ENCODE results near the gene SZRD1.

Gene SZRD1

GRCh38 chr1:16367968-16368890 is 1.2 kb downstream of the SZRD1 start:
- DNase-seq: no peak

GRCh38 chr1:16369821-16370220 is 2.8 kb downstream of the SZRD1 start:
- no peak for DNase-seq

GRCh38 chr1:16371725-16372124 is 4.7 kb downstream of the SZRD1 start:
- DNase-seq: no peak

GRCh38 chr1:16372535-16373285 is 5.7 kb downstream of the SZRD1 start:
- DNase-seq: no peak

GRCh38 chr1:16374266-16374665 is 7.2 kb downstream of the SZRD1 start:
- DNase-seq: no peak

GRCh38 chr1:16375521-16376340 is 8.7 kb downstream of the SZRD1 start:
- DNase-seq: no peak

- DNase-seq: no peak
Observed at GRCh38 chr1:16376971-16377370, 9.9 kb downstream of the SZRD1 start.

- DNase-seq: no peak
Observed at GRCh38 chr1:16378443-16378842, 11.4 kb downstream of the SZRD1 start.

GRCh38 chr1:16380868-16381267 is 13.8 kb downstream of the SZRD1 start:
- no peak for DNase-seq

GRCh38 chr1:16383888-16384287 is 16.8 kb downstream of the SZRD1 start:
- DNase-seq: no peak

- DNase-seq: no peak
Observed at GRCh38 chr1:16385659-16386453, 18.8 kb downstream of the SZRD1 start.

GRCh38 chr1:16386454-16387113 is 19.5 kb downstream of the SZRD1 start:
- DNase-seq: no peak

GRCh38 chr1:16387201-16388188 is 20.5 kb downstream of the SZRD1 start:
- DNase-seq: no peak

GRCh38 chr1:16391411-16391810 is 24.4 kb downstream of the SZRD1 start:
- DNase-seq: no peak

GRCh38 chr1:16392740-16393569 is 25.9 kb downstream of the SZRD1 start:
- no peak for DNase-seq

GRCh38 chr1:16393570-16394521 is 26.8 kb downstream of the SZRD1 start:
- DNase-seq: no peak

GRCh38 chr1:16394977-16395376 is 27.9 kb downstream of the SZRD1 start:
- DNase-seq: no peak

GRCh38 chr1:16396591-16396990 is 29.5 kb downstream of the SZRD1 start:
- DNase-seq: no peak

Data from stimulated activated CD4-positive, alpha-beta T cell treated with anti-CD3 and anti-CD28 coated beads, Interleukin-4, amount 100 ng/mL, for 4 hours (primary cell).